ENCODE results near the gene PEX5L. TPM values are rescaled to one million over a fixed set of nuclear protein-coding genes. Genes with fewer than 3 reads are reported as not detected.

The PEX5L gene
- total RNA-seq, 4 donors from 2014 or later = 29.1 to 36.5 (median 32.3) TPM

- no peak for DNase-seq (ENCODE audit: low spot score in 2 of 2)
- H3K4me1 ChIP-seq = peaks cover 0 to 10% (median 0%) of the 10 kb centered on the region in 4 donors
- H3K4me3 ChIP-seq = no peak overlapping the region
- H3K36me3 ChIP-seq = no peaks in the 10 kb centered on the region
- H3K27me3 ChIP-seq = no peaks in the 10 kb centered on the region
- 69 to 75% methylated on average over 2 of the region's 2 CpGs for WGBS, 2 donors
- TF ChIP-seq EP300 (IDR thresholded peaks at IDR 0.05) (no peak), CTCF (IDR thresholded peaks at IDR 0.05) (no peak), POLR2A (IDR thresholded peaks at IDR 0.05) (no peak)
- no peaks in the 10 kb centered on the region for H3K9me3 ChIP-seq
- no peak overlapping the region for H3K27ac ChIP-seq
Observed at GRCh38 chr3:179935710-179936109, 101.0 kb downstream of the PEX5L start.

- H3K36me3 ChIP-seq = no peaks in the 10 kb centered on the region
- no peak overlapping the region for H3K4me3 ChIP-seq
- no peak for DNase-seq (ENCODE audit: low spot score in 2 of 2)
- no peaks in the 10 kb centered on the region for H3K9me3 ChIP-seq
- H3K27ac ChIP-seq = no peak overlapping the region
- TF ChIP-seq CTCF (IDR thresholded peaks at IDR 0.05) (no peak), POLR2A (IDR thresholded peaks at IDR 0.05) (no peak), EP300 (IDR thresholded peaks at IDR 0.05) (no peak)
- no peaks in the 10 kb centered on the region for H3K27me3 ChIP-seq
- 76 to 86% methylated on average over 4 of the region's 4 CpGs for WGBS, 2 donors
- H3K4me1 ChIP-seq = peaks cover 0 to 22% (median 0%) of the 10 kb centered on the region in 4 donors
Observed at GRCh38 chr3:179933914-179934313, 102.8 kb downstream of the PEX5L start.

GRCh38 chr3:179933080-179933479, 103.7 kb downstream of the PEX5L start:
- Histone ChIP-seq H3K4me1 (peaks cover 0 to 26% (median 0%) of the 10 kb centered on the region in 4 donors), H3K4me3 (no peak overlapping the region), H3K36me3 (no peaks in the 10 kb centered on the region), H3K9me3 (no peaks in the 10 kb centered on the region), H3K27ac (no peak overlapping the region), H3K27me3 (no peaks in the 10 kb centered on the region)
- no peak for DNase-seq (ENCODE audit: low spot score in 2 of 2)
- no peak for TF ChIP-seq POLR2A (IDR thresholded peaks at IDR 0.05)
- no peak for TF ChIP-seq CTCF (IDR thresholded peaks at IDR 0.05)
- no peak for TF ChIP-seq EP300 (IDR thresholded peaks at IDR 0.05)
- WGBS, 2 donors = 64 to 69% methylated on average over 4 of the region's 4 CpGs

- Histone ChIP-seq H3K4me3 (no peak overlapping the region), H3K9me3 (no peaks in the 10 kb centered on the region), H3K27ac (no peak overlapping the region), H3K36me3 (no peaks in the 10 kb centered on the region), H3K4me1 (peaks cover 0 to 26% (median 0%) of the 10 kb centered on the region in 4 donors), H3K27me3 (no peaks in the 10 kb centered on the region)
- DNase-seq (ENCODE audit: low spot score in 2 of 2) = no peak
- TF ChIP-seq POLR2A (IDR thresholded peaks at IDR 0.05) (no peak), CTCF (IDR thresholded peaks at IDR 0.05) (no peak), EP300 (IDR thresholded peaks at IDR 0.05) (no peak)
- WGBS, 2 donors = 48 to 62% methylated on average over 1 of the region's 1 CpG
Observed at GRCh38 chr3:179932674-179933073, 104.1 kb downstream of the PEX5L start.

- WGBS, 2 donors = 27 to 34% methylated on average over 1 of the region's 1 CpG
- TF ChIP-seq CTCF (IDR thresholded peaks at IDR 0.05) = peak; percentile 62 to 69 (median 64)
- no peak for TF ChIP-seq POLR2A (IDR thresholded peaks at IDR 0.05)
- Histone ChIP-seq H3K9me3 (no peaks in the 10 kb centered on the region), H3K4me3 (no peak overlapping the region), H3K36me3 (no peaks in the 10 kb centered on the region), H3K27me3 (no peaks in the 10 kb centered on the region), H3K4me1 (peaks cover 0 to 26% (median 0%) of the 10 kb centered on the region in 4 donors), H3K27ac (no peak overlapping the region)
- DNase-seq (ENCODE audit: low spot score in 2 of 2) = peak; percentile 28 to 41
Observed at GRCh38 chr3:179929091-179929529, 107.6 kb downstream of the PEX5L start.

Measured in tibial nerve (tissue), 4 donors.